Keratinocyte (primary cell): Measurements from ENCODE around the gene LRRTM3. TPM values are rescaled to one million over a fixed set of nuclear protein-coding genes. Genes with fewer than 3 reads are reported as not detected.

ENCODE experiments used
- DNase-seq: peaks from one replicate; pipeline ENCODE4 v3.0.0-alpha.2; 2011; ENCODE audit warnings: low read depth, missing footprints, low spot score
- FAIRE-seq: peaks from 2 replicates; lab custom pipeline; 2011; peaks lifted over from hg19 to GRCh38; lab: Jason Lieb, UNC
- H2AFZ ChIP-seq: 2 replicates; pipeline ENCODE4 v1.6.0; 2012; ENCODE audit warnings: low read length, control low read depth, inconsistent platforms; ENCODE audit not compliant: control insufficient read depth
- H3K27ac ChIP-seq: 2 replicates; pipeline ENCODE4 v1.5.1; 2011; ENCODE audit warnings: low read length; ENCODE audit not compliant: control insufficient read depth, insufficient read depth
- H3K27me3 ChIP-seq: 3 replicates; pipeline ENCODE4 v1.6.0; 2011; ENCODE audit warnings: low read length; ENCODE audit not compliant: control insufficient read depth, insufficient read depth; ENCODE audit errors: extremely low read depth
- H3K36me3 ChIP-seq, 2 experiments: 2 replicates in 1 of 2; 3 replicates in 1 of 2; pipeline ENCODE4 v1.5.1; 2011; ENCODE audit warnings: low read length in 2 of 2, mild to moderate bottlenecking in 1 of 2; ENCODE audit not compliant: control insufficient read depth in 2 of 2, insufficient read depth in 2 of 2; ENCODE audit errors: extremely low read depth in 1 of 2
- H3K4me1 ChIP-seq: 3 replicates; pipeline ENCODE4 v1.5.1; 2011; ENCODE audit warnings: low read length; ENCODE audit not compliant: control insufficient read depth, insufficient read depth; ENCODE audit errors: extremely low read depth
- H3K4me2 ChIP-seq: 3 replicates; pipeline ENCODE4 v1.6.0; 2011; ENCODE audit warnings: low read depth, low read length; ENCODE audit not compliant: control insufficient read depth, insufficient read depth; ENCODE audit errors: extremely low read depth
- H3K4me3 ChIP-seq, 3 experiments: fragments of 200-600 bp in 1 of 3; sonication (generic) in 1 of 3; 2 replicates in 2 of 3; 3 replicates in 1 of 3; pipeline ENCODE4 v1.5.1; 2011 to 2016; ENCODE audit warnings: low read length in 3 of 3, mild to moderate bottlenecking in 3 of 3, control low read depth in 2 of 3, inconsistent platforms in 1 of 3, low read depth in 1 of 3, mixed read lengths in 1 of 3, mixed run types in 1 of 3, moderate library complexity in 1 of 3; ENCODE audit not compliant: control insufficient read depth in 2 of 3, insufficient read depth in 2 of 3; ENCODE audit errors: extremely low read depth in 1 of 3
- H3K79me2 ChIP-seq: 2 replicates; pipeline ENCODE4 v1.6.0; 2012; ENCODE audit warnings: low read length; ENCODE audit not compliant: control insufficient read depth, insufficient read depth
- H3K9ac ChIP-seq: 3 replicates; pipeline ENCODE4 v1.6.0; 2011; ENCODE audit warnings: low read length; ENCODE audit not compliant: control insufficient read depth, insufficient read depth; ENCODE audit errors: extremely low read depth
- H3K9me1 ChIP-seq: 3 replicates; pipeline ENCODE4 v1.6.0; 2011; ENCODE audit warnings: low read length; ENCODE audit not compliant: control insufficient read depth, insufficient read depth; ENCODE audit errors: extremely low read depth
- H3K9me3 ChIP-seq: 2 replicates; pipeline ENCODE4 v1.5.1; 2012; ENCODE audit warnings: low read depth, low read length; ENCODE audit not compliant: control insufficient read depth
- H4K20me1 ChIP-seq: 3 replicates; pipeline ENCODE4 v1.6.0; 2011; ENCODE audit warnings: low read length; ENCODE audit not compliant: control insufficient read depth, insufficient read depth; ENCODE audit errors: extremely low read depth
- EZH2 ChIP-seq: IDR thresholded peaks from one replicate; pipeline ENCODE4 v1.6.1; 2012; ENCODE audit warnings: inconsistent platforms, mild to moderate bottlenecking, low read length, moderate library complexity
- dilution Hi-C: fragments of 300-500 bp; cut with MboI; formaldehyde crosslinking; loops from one replicate; pipeline ENCODE4 v1.7.0; 2020; ENCODE audit warnings: low sequenced_read_pairs; ENCODE audit not compliant: extremely low pct_ligation_motif_present
- polyA plus RNA-seq, 5 experiments: library from polyadenylated mRNA; depleted of rRNA in 3 of 5; stranded (reverse) in 3 of 5; stranded (forward) in 1 of 5; unstranded in 1 of 5; fragments of >200 nt; gene quantifications; 1 replicate in 1 of 5; 2 replicates in 3 of 5; 3 replicates in 1 of 5; pipeline versions ENCODE4 v1.2.1 to v1.2.3, GENCODE V29; 2011 to 2012; ENCODE audit warnings: missing spikeins in 2 of 5, low read depth in 1 of 5, low replicate concordance in 1 of 5
- TF ChIP-seq, protein P1 (sequence below), 3 experiments: IDR thresholded peaks in 1 of 3; conservative IDR thresholded peaks in 1 of 3; optimal IDR thresholded peaks in 1 of 3; 2 replicates in 2 of 3; 3 replicates in 1 of 3; pipeline versions ENCODE3 to v1.5.1; 2011; ENCODE audit warnings: low read length in 3 of 3, mild to moderate bottlenecking in 3 of 3, moderate library complexity in 2 of 3, control low read depth in 1 of 3, inconsistent platforms in 1 of 3; ENCODE audit not compliant: insufficient read depth in 2 of 3; ENCODE audit errors: extremely low read depth in 1 of 3

Gene LRRTM3
- polyA plus RNA-seq, 1 donor (not counting 4 experiments of a cell fraction or from before 2014, with no cell fraction given): not detected

DNA sequence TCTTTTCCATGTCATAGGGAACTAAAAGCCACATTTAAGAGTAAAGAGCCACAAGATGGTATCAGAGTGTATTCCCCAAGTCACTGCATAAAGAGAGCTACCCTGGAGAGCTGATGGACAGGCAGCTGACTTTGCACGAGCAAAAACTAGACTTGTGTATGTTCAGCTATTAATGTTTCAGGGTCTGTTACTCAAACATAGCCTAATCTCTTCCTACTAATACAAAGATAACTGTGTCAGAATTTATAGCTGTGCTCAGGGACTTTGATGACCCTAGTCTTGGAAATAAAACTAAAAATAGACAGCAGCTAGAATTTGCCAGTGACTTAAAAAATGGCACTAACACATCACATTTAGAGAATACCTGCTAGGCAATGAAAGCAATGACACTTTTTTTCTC, 45.5 kb upstream of the LRRTM3 start:
- Histone ChIP-seq H3K79me2 (no peaks in the 10 kb centered on the region), H4K20me1 (no peaks in the 10 kb centered on the region), H3K9me1 (no peaks in the 10 kb centered on the region), H3K36me3 (no peaks in the 10 kb centered on the region), H3K4me3 (no peak overlapping the region), H3K4me2 (no peak overlapping the region), H3K4me1 (no peaks in the 10 kb centered on the region), H3K27me3 (no peaks in the 10 kb centered on the region), H3K27ac (no peak overlapping the region), H3K9me3 (no peaks in the 10 kb centered on the region), H2AFZ (no peak overlapping the region), H3K9ac (no peak overlapping the region)
- no peak for TF ChIP-seq EZH2
- TF ChIP-seq, protein P1, sequence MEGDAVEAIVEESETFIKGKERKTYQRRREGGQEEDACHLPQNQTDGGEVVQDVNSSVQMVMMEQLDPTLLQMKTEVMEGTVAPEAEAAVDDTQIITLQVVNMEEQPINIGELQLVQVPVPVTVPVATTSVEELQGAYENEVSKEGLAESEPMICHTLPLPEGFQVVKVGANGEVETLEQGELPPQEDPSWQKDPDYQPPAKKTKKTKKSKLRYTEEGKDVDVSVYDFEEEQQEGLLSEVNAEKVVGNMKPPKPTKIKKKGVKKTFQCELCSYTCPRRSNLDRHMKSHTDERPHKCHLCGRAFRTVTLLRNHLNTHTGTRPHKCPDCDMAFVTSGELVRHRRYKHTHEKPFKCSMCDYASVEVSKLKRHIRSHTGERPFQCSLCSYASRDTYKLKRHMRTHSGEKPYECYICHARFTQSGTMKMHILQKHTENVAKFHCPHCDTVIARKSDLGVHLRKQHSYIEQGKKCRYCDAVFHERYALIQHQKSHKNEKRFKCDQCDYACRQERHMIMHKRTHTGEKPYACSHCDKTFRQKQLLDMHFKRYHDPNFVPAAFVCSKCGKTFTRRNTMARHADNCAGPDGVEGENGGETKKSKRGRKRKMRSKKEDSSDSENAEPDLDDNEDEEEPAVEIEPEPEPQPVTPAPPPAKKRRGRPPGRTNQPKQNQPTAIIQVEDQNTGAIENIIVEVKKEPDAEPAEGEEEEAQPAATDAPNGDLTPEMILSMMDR (optimal IDR thresholded peaks at IDR 0.05 in 1 of 3, IDR thresholded peaks at IDR 0.05 in 1 of 3, conservative IDR thresholded peaks at IDR 0.05 in 1 of 3; ENCODE audit: extremely low read depth in 1 of 3, insufficient read depth in 2 of 3, low read length in 3 of 3): no peak
- dilution Hi-C loops: no loop called here
- no peak for DNase-seq
- no peak for FAIRE-seq

GRCh38 chr10:66880826-66881225, 45.0 kb upstream of the LRRTM3 start:
- DNase-seq: no peak
- TF ChIP-seq EZH2: no peak
- TF ChIP-seq, protein P1 (optimal IDR thresholded peaks at IDR 0.05 in 1 of 3, IDR thresholded peaks at IDR 0.05 in 1 of 3, conservative IDR thresholded peaks at IDR 0.05 in 1 of 3; ENCODE audit: extremely low read depth in 1 of 3, insufficient read depth in 2 of 3, low read length in 3 of 3): no peak
- H4K20me1 ChIP-seq: no peaks in the 10 kb centered on the region
- no peaks in the 10 kb centered on the region for H3K36me3 ChIP-seq
- FAIRE-seq: no peak
- H3K27me3 ChIP-seq: no peaks in the 10 kb centered on the region
- no peaks in the 10 kb centered on the region for H3K4me1 ChIP-seq
- H3K9me1 ChIP-seq: no peaks in the 10 kb centered on the region
- no peaks in the 10 kb centered on the region for H3K9me3 ChIP-seq
- no peak overlapping the region for H3K27ac ChIP-seq
- no peaks in the 10 kb centered on the region for H3K79me2 ChIP-seq
- no peak overlapping the region for H2AFZ ChIP-seq
- no peak overlapping the region for H3K4me3 ChIP-seq
- H3K4me2 ChIP-seq: no peak overlapping the region
- H3K9ac ChIP-seq: no peak overlapping the region
- dilution Hi-C loops: no loop called here
